Stomach (tissue), 9 donors: ENCODE measurements around the gene CSTF2T. TPM values are rescaled to one million over a fixed set of nuclear protein-coding genes. Genes with fewer than 3 reads are reported as not detected.
A peak's percentile ranks its signal among the peaks of the same experiment; 100 is the strongest.

Experiments
- DNase-seq, 2 donors: peaks; one replicate each; pipeline versions ENCODE4 v3.0.0 to v3.0.0-alpha.2; 2013 to 2019
- H3K27ac ChIP-seq, 5 donors: fragments of 200-600 bp in 4 of 5; sonication (generic) in 4 of 5; one replicate each; pipeline ENCODE4 v1.5.1; 2013 to 2019; ENCODE audit warnings: mild to moderate bottlenecking in 1 of 5, moderate library complexity in 1 of 5
- H3K27me3 ChIP-seq, 3 donors: fragments of 200-600 bp; sonication (generic); one replicate each; pipeline ENCODE4 v1.5.1; 2017 to 2019; ENCODE audit warnings: mixed run types in 1 of 3
- H3K36me3 ChIP-seq, 4 donors: fragments of 200-600 bp; sonication (generic); 1 replicate in 3 of 4; 2 replicates in 1 of 4; pipeline ENCODE4 v1.5.1; 2016 to 2019
- H3K4me1 ChIP-seq, 4 donors: fragments of 200-600 bp; sonication (generic); one replicate each; pipeline ENCODE4 v1.5.1; 2016 to 2019
- H3K4me3 ChIP-seq, 4 donors: fragments of 200-600 bp; sonication (generic) in 3 of 4; one replicate each; pipeline ENCODE4 v1.5.1; 2016 to 2019; ENCODE audit warnings: mild to moderate bottlenecking in 1 of 4
- H3K9me3 ChIP-seq, 4 donors: fragments of 200-600 bp; sonication (generic); one replicate each; pipeline ENCODE4 v1.5.1; 2016 to 2019
- CTCF ChIP-seq, 7 experiments: fragments of 450-650 bp in 4 of 7; fragments of 200-600 bp in 3 of 7; sonication (generic) in 3 of 7; IDR thresholded peaks; one replicate each; pipeline ENCODE4 v1.5.1; 2016 to 2019; ENCODE audit warnings: antibody characterized with exemption in 7 of 7, control low read depth in 2 of 7, mild to moderate bottlenecking in 1 of 7
- EP300 ChIP-seq: sonication (generic); formaldehyde crosslinking; IDR thresholded peaks from one replicate; pipeline ENCODE4 v1.6.1; 2017; ENCODE audit warnings: antibody characterized with exemption
- POLR2A ChIP-seq, 4 donors: fragments of 450-650 bp; IDR thresholded peaks; one replicate each; pipeline ENCODE4 v1.6.1; 2016; ENCODE audit warnings: antibody characterized with exemption in 4 of 4, control low read depth in 2 of 4, mild to moderate bottlenecking in 1 of 4, moderate library complexity in 1 of 4
- POLR2AphosphoS5 ChIP-seq, 3 donors: sonication (generic); formaldehyde crosslinking; IDR thresholded peaks; one replicate each; pipeline ENCODE4 v1.6.1; 2016; ENCODE audit warnings: antibody characterized with exemption in 3 of 3
- WGBS, 5 donors: extraction: QIAGEN DNeasy Blood & Tissue Kit in 3 of 5; methylation state at CpG; one replicate each; pipeline versions ENCODE4 v1.1.5 to v1.1.7; 2013 to 2018; 5-methylcytosine and 5-hydroxymethylcytosine counted together
- intact Hi-C: fragments of 100-400 bp; cut with DNase I; formaldehyde crosslinking; loops from one replicate; pipeline ENCODE4 v1.15.1; 2023; ENCODE audit warnings: low total_unique reads
- polyA plus RNA-seq, 3 donors: library from polyadenylated mRNA; stranded (reverse); fragments of 200-250 nt; gene quantifications; one replicate each; pipeline ENCODE4 v1.2.3, GENCODE V29; 2013
- total RNA-seq, 5 donors: library from RNA; depleted of rRNA; stranded (reverse); fragments of >200 nt; gene quantifications; one replicate each; pipeline versions ENCODE4 v1.1.0 to v1.2.3, GENCODE V29; 2014 to 2016
- donor health status: healthy with polysubstance abuse.
- donor health status: Bipolar disorder and iron deficiency.
- donor health status: healthy.

CSTF2T gene
- total and polyA plus RNA-seq, 8 donors: 3.8 to 55.4 (median 8.7) TPM

GRCh38 chr10:51707392-51707791 lies 8.0 kb upstream of the CSTF2T start:
- H3K36me3 ChIP-seq: no peaks in the 10 kb centered on the region
- H3K4me3 ChIP-seq: no peak overlapping the region
- DNase-seq: peak in 1 of 2 donors; percentile 28
- H3K4me1 ChIP-seq: peaks cover 0 to 37% (median 6%) of the 10 kb centered on the region in 4 donors
- no peaks in the 10 kb centered on the region for H3K9me3 ChIP-seq
- no peak for TF ChIP-seq EP300
- TF ChIP-seq POLR2AphosphoS5 (IDR thresholded peaks at IDR 0.05): no peak
- no peak for TF ChIP-seq POLR2A (IDR thresholded peaks at IDR 0.05)
- no peak for TF ChIP-seq CTCF (IDR thresholded peaks at IDR 0.05)
- WGBS, 5 donors: 75 to 92% (median 90%) methylated on average over 6 of the region's 6 CpGs
- peak overlapping the region in 4 of 5 donors; percentile 38 to 74 (median 56) for H3K27ac ChIP-seq
- intact Hi-C loops: no loop called here
- H3K27me3 ChIP-seq: no peaks in the 10 kb centered on the region

GRCh38 chr10:51706225-51706624 lies 6.8 kb upstream of the CSTF2T start:
- Histone ChIP-seq H3K9me3 (no peaks in the 10 kb centered on the region), H3K27me3 (no peaks in the 10 kb centered on the region), H3K27ac (peak overlapping the region in 4 of 5 donors; percentile 38 to 74 (median 56)), H3K36me3 (no peaks in the 10 kb centered on the region), H3K4me1 (peaks cover 0 to 37% (median 6%) of the 10 kb centered on the region in 4 donors), H3K4me3 (no peak overlapping the region)
- TF ChIP-seq CTCF (IDR thresholded peaks at IDR 0.05) (no peak), POLR2AphosphoS5 (IDR thresholded peaks at IDR 0.05) (peak in 2 of 3 donors; percentile 50 to 69)
- 33 to 73% (median 57%) methylated on average over 3 of the region's 3 CpGs for WGBS, 5 donors
- intact Hi-C loops: no loop called here
- peak; percentile 75 to 79 for DNase-seq

DNA sequence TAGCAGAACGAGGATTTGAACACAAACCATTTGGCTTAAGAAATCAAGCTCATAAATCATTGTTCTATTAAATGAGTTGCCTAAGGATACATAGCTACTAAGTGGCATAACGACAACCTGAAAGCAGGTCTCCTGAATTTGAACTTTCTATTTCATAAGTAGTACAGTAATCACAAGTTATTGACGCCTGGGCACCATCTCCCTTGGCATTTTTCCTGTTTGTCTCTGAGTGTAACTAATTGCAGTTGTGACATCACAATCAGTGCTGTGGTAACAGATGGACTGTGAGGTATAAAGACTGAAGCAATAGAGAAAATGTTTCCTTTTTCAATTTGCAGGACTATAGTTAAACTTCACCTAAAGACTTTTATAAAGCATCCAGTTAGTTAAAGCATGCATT lies 6.4 kb upstream of the CSTF2T start:
- no peak overlapping the region for H3K4me3 ChIP-seq
- H3K27me3 ChIP-seq: no peaks in the 10 kb centered on the region
- DNase-seq: no peak
- H3K4me1 ChIP-seq: peaks cover 0 to 37% (median 7%) of the 10 kb centered on the region in 4 donors
- H3K27ac ChIP-seq: peak overlapping the region in 2 of 5 donors; percentile 52 to 74
- H3K9me3 ChIP-seq: no peaks in the 10 kb centered on the region
- H3K36me3 ChIP-seq: no peaks in the 10 kb centered on the region
- TF ChIP-seq CTCF (IDR thresholded peaks at IDR 0.05): no peak
- no peak for TF ChIP-seq POLR2AphosphoS5 (IDR thresholded peaks at IDR 0.05)
- TF ChIP-seq POLR2A (IDR thresholded peaks at IDR 0.05): no peak
- no peak for TF ChIP-seq EP300
- WGBS, 5 donors: 59 to 71% (median 68%) methylated on average over 3 of the region's 3 CpGs
- intact Hi-C loops: no loop called here

- intact Hi-C loops: no loop called here
- WGBS, 5 donors: 12 to 17% (median 12%) methylated on average over 12 of the region's 12 CpGs
- peaks cover 0 to 8% (median 4%) of the 10 kb centered on the region in 4 donors for H3K36me3 ChIP-seq
- H3K9me3 ChIP-seq: no peaks in the 10 kb centered on the region
- DNase-seq: peak; percentile 40 to 87
- peaks cover 19 to 44% (median 33%) of the 10 kb centered on the region in 4 donors for H3K4me1 ChIP-seq
- H3K27ac ChIP-seq: peak overlapping the region; percentile 70 to 95 (median 93)
- H3K4me3 ChIP-seq: peak overlapping the region; percentile 72 to 89 (median 80)
- H3K27me3 ChIP-seq: no peaks in the 10 kb centered on the region
- TF ChIP-seq POLR2A (IDR thresholded peaks at IDR 0.05) (no peak), POLR2AphosphoS5 (IDR thresholded peaks at IDR 0.05) (peak in 1 of 3 donors; percentile 12)
Observed at GRCh38 chr10:51700228-51700817, 928 bp upstream of the CSTF2T start.

- DNase-seq: no peak
- peak overlapping the region; percentile 72 to 89 (median 80) for H3K4me3 ChIP-seq
- H3K36me3 ChIP-seq: peaks cover 0 to 8% (median 4%) of the 10 kb centered on the region in 4 donors
- intact Hi-C loops: no loop called here
- WGBS, 5 donors: 1% methylated on average over 14 of the region's 14 CpGs
- no peak for TF ChIP-seq EP300
- H3K27ac ChIP-seq: peak overlapping the region; percentile 70 to 95 (median 93)
- H3K27me3 ChIP-seq: no peaks in the 10 kb centered on the region
- no peaks in the 10 kb centered on the region for H3K9me3 ChIP-seq
- H3K4me1 ChIP-seq: peaks cover 19 to 55% (median 36%) of the 10 kb centered on the region in 4 donors
Observed at GRCh38 chr10:51699145-51699474, 285 bp downstream of the CSTF2T start.
